ENCODE data around the gene PCDHGA11.
"Not testable (repeated sequence)": the region's sequence is repeated elsewhere in the genome, so short reads cannot be mapped to it uniquely, and the experiment has no call there.

The PCDHGA11 gene

DNA sequence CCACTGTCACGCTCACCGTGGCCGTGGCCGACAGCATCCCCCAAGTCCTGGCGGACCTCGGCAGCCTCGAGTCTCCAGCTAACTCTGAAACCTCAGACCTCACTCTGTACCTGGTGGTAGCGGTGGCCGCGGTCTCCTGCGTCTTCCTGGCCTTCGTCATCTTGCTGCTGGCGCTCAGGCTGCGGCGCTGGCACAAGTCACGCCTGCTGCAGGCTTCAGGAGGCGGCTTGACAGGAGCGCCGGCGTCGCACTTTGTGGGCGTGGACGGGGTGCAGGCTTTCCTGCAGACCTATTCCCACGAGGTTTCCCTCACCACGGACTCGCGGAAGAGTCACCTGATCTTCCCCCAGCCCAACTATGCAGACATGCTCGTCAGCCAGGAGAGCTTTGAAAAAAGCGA lies 11.9 kb downstream of the PCDHGA11 start:
- DNase-seq = not testable (repeated sequence)

DNA sequence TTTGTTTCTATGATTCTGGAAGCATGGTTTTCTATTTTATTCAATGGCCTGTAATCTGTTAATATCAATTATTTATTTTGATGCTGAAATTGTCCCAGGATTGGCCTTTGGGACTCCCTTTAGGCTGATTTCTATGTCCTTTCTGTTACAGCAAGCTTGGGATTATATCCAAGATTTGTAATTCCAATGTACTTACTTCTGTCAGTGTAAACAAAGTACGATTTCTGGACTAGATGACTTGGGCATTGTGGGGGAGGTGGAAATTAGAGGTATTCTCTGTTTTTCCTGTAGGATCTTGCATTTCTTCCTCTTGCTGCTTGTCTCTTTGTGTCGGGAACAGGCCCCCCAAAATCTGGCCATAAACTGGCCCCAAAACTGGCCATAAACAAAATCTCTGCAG lies 13.2 kb downstream of the PCDHGA11 start:
- no peak for DNase-seq

DNA sequence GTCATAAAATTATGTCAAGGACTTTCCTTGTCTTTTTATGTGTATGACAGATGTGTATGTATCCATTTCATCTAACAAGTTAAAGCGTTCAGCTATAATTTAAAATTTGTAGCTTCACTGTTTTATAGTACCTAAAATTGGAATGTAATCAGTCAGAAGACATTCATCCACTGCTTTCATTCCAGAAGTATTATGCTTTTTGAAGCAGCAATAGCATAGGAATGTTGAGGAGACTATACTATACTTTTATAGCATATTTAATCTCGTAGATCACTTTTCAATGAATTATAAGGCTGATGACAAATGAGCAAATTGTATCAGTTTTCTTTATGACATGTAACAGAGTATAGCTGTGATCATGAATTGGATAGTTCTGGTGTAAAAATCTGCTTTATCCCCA lies 16.4 kb downstream of the PCDHGA11 start:
- no peak for DNase-seq

DNA sequence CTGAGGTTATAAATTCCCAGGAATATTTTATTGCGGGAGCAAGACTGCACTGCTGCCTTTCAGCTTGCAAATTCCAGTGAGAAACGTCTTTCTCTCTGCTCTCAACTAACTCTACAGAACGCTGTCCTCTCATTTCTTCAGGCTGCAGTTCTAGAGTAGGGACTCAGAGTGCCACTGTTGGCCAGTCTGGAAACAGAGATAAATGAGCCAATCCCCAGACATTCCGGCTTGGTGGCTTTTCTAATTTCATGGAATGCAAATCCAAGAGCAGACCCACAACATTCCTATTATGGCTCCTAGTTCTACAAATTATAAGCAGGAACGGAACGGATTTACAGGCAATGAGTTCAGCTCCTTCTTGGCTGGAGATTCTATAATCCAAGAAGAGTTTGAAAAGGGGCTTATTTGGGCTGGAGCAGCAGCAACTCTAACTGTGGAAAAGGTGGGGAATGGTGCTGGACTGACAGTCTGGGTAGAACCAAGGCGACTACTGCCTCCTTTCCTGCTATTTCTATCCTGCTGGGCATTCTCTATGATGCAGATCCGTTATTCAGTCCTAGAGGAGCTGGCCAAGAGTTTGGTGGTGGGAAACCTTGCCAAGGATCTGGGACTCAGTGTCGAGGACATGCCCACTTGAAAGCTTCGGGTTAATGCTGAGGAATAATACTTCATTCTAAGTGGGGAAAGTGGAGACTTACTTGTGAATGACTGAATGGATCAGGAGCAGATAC lies 18.7 kb downstream of the PCDHGA11 start:
- no peak for DNase-seq

DNA sequence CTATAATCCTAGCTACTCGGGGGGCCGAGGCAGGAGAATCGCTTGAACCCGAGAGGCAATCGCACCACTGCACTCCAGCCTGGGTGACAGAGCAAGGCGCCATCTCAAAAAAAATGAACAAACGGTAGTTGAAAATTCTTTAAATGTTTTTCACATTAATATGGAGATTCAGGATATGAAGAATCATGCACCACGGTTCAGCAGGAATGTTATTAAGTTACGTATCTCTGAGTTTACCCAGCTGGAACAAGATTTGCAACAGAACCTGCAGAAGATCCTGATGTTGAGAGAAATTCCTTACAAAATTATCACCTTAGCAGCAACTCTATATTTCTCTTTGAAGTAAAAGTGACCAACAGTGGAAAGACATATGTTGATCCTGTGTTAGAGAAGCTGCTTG lies 19.5 kb downstream of the PCDHGA11 start:
- DNase-seq = no peak

DNA sequence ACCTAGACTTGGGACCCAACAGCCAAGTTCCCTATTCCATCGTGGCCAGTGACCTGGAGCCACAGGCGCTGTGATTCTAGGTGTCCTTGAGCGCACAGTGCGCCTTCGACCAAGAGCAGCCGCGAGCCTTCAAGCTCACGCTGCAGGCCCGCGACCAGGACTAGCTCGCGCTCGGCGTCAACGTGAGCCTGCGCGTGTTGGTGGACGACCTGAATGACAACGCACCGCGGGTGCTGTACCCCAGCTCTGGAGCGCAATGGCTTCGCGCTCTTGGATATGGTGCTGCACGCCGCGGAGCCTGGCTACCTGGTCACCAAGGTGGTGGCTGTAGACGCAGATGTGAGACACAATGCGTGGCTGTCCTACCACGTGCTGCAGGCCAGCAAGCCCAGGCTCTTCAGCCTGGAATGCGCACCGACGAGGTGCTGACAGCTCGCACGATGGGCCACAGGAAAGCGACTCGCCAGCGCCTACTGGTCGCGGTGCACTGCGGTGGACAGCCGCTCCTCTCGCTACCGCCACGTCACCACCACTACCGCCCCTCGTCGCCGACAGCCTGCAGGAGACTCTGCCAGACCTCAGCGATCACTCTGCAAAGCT lies 20.8 kb downstream of the PCDHGA11 start:
- DNase-seq = no peak

DNA sequence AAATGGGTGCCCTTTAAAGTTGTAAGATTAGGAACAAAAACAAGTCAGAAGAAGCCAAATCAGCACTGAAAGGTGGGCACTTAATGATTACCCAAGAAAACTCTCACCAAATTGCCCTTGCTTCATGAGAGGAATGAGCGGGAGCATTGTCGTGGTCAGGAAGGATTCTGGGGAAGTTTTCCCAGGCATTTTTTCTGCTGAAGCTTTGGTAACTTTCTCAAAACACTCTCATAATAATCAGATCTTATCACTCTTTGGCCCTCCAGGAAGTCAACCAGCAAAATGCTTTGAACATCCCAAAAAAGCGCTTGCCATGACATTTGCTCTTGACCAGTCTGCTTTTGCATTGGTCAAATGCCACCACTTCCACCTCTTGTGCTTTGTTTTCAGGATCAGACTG lies 44.5 kb downstream of the PCDHGA11 start:
- DNase-seq = no peak

Data from activated effector memory CD4-positive, alpha-beta T cell treated with Interleukin-2 at 50 U/mL for 16 hours (primary cell).